Endothelial cell of umbilical vein (primary cell): ENCODE data around the gene TSPAN5. TPM values are rescaled to one million over a fixed set of nuclear protein-coding genes. Genes with fewer than 3 reads are reported as not detected.

ENCODE experiments used
- BruUV-seq: library from RNA; stranded (reverse); fragments of 400-500 nt; replicated peaks from 2 replicates; lab custom pipeline; 2021; lab: Mats Ljungman, UMichigan
- CTCF ChIA-PET: fragments of 300-600, 350-600 bp; sonication (Branson Sonifier 250); formaldehyde crosslinking; loops from one replicate; lab custom pipeline; 2021; ENCODE audit warnings: antibody characterized with exemption, inconsistent platforms; lab: Charles Lee
- POLR2A ChIA-PET: fragments of 300-600, 350-600 bp; sonication (Branson Sonifier 250); formaldehyde crosslinking; loops from one replicate; lab custom pipeline; 2021; ENCODE audit warnings: antibody characterized with exemption, inconsistent platforms; lab: Charles Lee
- DNase-seq: peaks from one replicate; pipeline ENCODE4 v3.0.0-alpha.2; 2011; ENCODE audit warnings: low read depth, low spot score
- FAIRE-seq: peaks from 2 replicates; lab custom pipeline; 2011; peaks lifted over from hg19 to GRCh38; lab: Jason Lieb, UNC
- H2AFZ ChIP-seq: 2 replicates; pipeline ENCODE4 v1.6.0; 2012; ENCODE audit warnings: low read depth, low read length, control low read depth, inconsistent platforms
- H3K27ac ChIP-seq: 2 replicates; pipeline ENCODE4 v1.5.1; 2011; ENCODE audit warnings: low read depth, mild to moderate bottlenecking, control low read depth, low read length, moderate library complexity; ENCODE audit not compliant: insufficient read depth
- H3K27me3 ChIP-seq, 2 experiments: 2 replicates each; pipeline versions ENCODE4 v1.6.0 to v1.6.1; 2011; ENCODE audit warnings: low read length in 2 of 2, mixed read lengths in 1 of 2; ENCODE audit not compliant: control insufficient read depth in 2 of 2, insufficient read depth in 2 of 2
- H3K36me3 ChIP-seq, 2 experiments: 2 replicates in 1 of 2; 3 replicates in 1 of 2; pipeline ENCODE4 v1.5.1; 2011; ENCODE audit warnings: low read length in 2 of 2, mild to moderate bottlenecking in 1 of 2, moderate library complexity in 1 of 2; ENCODE audit not compliant: control insufficient read depth in 2 of 2, insufficient read depth in 2 of 2; ENCODE audit errors: extremely low read depth in 1 of 2
- H3K4me1 ChIP-seq: 3 replicates; pipeline ENCODE4 v1.5.1; 2011; ENCODE audit warnings: mild to moderate bottlenecking, low read length; ENCODE audit not compliant: control insufficient read depth, insufficient read depth; ENCODE audit errors: extremely low read depth
- H3K4me2 ChIP-seq: 2 replicates; pipeline ENCODE4 v1.6.1; 2011; ENCODE audit warnings: low read length, control low read depth, mixed read lengths; ENCODE audit not compliant: insufficient read depth
- H3K4me3 ChIP-seq, 3 experiments: fragments of 200-600 bp in 1 of 3; sonication (generic), shearing (Covaris generic) in 1 of 3; replicated peaks in 1 of 3; 2 replicates each; pipeline ENCODE4 v1.5.1; 2011 to 2016; ENCODE audit warnings: control low read depth in 3 of 3, low read length in 3 of 3, mild to moderate bottlenecking in 2 of 3, inconsistent platforms in 1 of 3, low read depth in 1 of 3, moderate library complexity in 1 of 3; ENCODE audit not compliant: insufficient read depth in 1 of 3
- H3K79me2 ChIP-seq: 2 replicates; pipeline ENCODE4 v1.6.0; 2012; ENCODE audit warnings: low read length, inconsistent platforms; ENCODE audit not compliant: control insufficient read depth, insufficient read depth
- H3K9ac ChIP-seq: replicated peaks from 2 replicates; pipeline ENCODE3; 2011; ENCODE audit warnings: low read length, control low read depth; ENCODE audit not compliant: insufficient read depth; ENCODE audit errors: extremely low read depth
- H3K9me1 ChIP-seq: replicated peaks from 3 replicates; pipeline ENCODE4 v1.6.0; 2011; ENCODE audit warnings: mild to moderate bottlenecking, low read length; ENCODE audit not compliant: control insufficient read depth, insufficient read depth; ENCODE audit errors: extremely low read depth
- H3K9me3 ChIP-seq: replicated peaks from 2 replicates; pipeline ENCODE4 v1.5.1; 2012; ENCODE audit warnings: low read length, inconsistent platforms; ENCODE audit not compliant: control insufficient read depth, insufficient read depth
- H4K20me1 ChIP-seq: replicated peaks from 2 replicates; pipeline ENCODE3; 2011; ENCODE audit warnings: mild to moderate bottlenecking, low read length; ENCODE audit not compliant: control insufficient read depth, insufficient read depth; ENCODE audit errors: extremely low read depth
- CTCF ChIP-seq, 2 donors: IDR thresholded peaks; 1 replicate in 1 of 2; 2 replicates in 1 of 2; pipeline ENCODE4 v1.5.1; 2011; ENCODE audit warnings: low read length in 2 of 2, mild to moderate bottlenecking in 2 of 2, moderate library complexity in 2 of 2, control low read depth in 1 of 2, inconsistent platforms in 1 of 2, low read depth in 1 of 2; ENCODE audit not compliant: insufficient read depth in 1 of 2; ENCODE audit errors: extremely low read depth in 1 of 2
- EZH2 ChIP-seq: IDR thresholded peaks from 2 replicates; pipeline ENCODE4 v1.6.1; 2012; ENCODE audit warnings: borderline replicate concordance, low read depth, mild to moderate bottlenecking, moderate library complexity, low read length, inconsistent platforms; ENCODE audit not compliant: severe bottlenecking
- FOS ChIP-seq: IDR thresholded peaks from 2 replicates; pipeline ENCODE4 v1.6.1; 2011; ENCODE audit warnings: mild to moderate bottlenecking, low read length, moderate library complexity, borderline replicate concordance; ENCODE audit not compliant: insufficient read depth
- GATA2 ChIP-seq: IDR thresholded peaks from 2 replicates; pipeline ENCODE4 v1.7.0; 2011; ENCODE audit warnings: low read depth, mild to moderate bottlenecking, moderate library complexity, mixed read lengths, low read length; ENCODE audit not compliant: insufficient read length, insufficient read depth
- JUN ChIP-seq: IDR thresholded peaks from 2 replicates; pipeline ENCODE4 v1.6.1; 2011; ENCODE audit warnings: borderline replicate concordance, low read depth; ENCODE audit not compliant: insufficient read length, insufficient read depth
- MAX ChIP-seq: IDR thresholded peaks from 2 replicates; pipeline ENCODE4 v1.6.1; 2011; ENCODE audit not compliant: insufficient read depth, insufficient read length
- MYC ChIP-seq: IDR thresholded peaks from one replicate; pipeline ENCODE4 v1.6.1; 2011; ENCODE audit warnings: mild to moderate bottlenecking, low read depth, low read length
- POLR2A ChIP-seq: IDR thresholded peaks from 2 replicates; pipeline ENCODE4 v1.6.1; 2012; ENCODE audit warnings: low read depth, mild to moderate bottlenecking, control low read depth, low read length
- POLR2AphosphoS5 ChIP-seq: IDR thresholded peaks from 2 replicates; pipeline ENCODE4 v1.6.1; 2012; ENCODE audit warnings: low read depth, mild to moderate bottlenecking, control low read depth, low read length, moderate library complexity; ENCODE audit not compliant: insufficient read depth
- dilution Hi-C: fragments of 300-500 bp; cut with MboI; formaldehyde crosslinking; loops from one replicate; pipeline ENCODE4 v1.15.0; 2019; ENCODE audit warnings: low sequenced_read_pairs; ENCODE audit not compliant: extremely low pct_ligation_motif_present
- intact Hi-C: fragments of 100-400 bp; cut with micrococcal nuclease; formaldehyde crosslinking; loops from one replicate; pipeline ENCODE4 v1.10.0; 2022
- polyA plus RNA-seq, 4 experiments: library from polyadenylated mRNA; depleted of rRNA in 3 of 4; stranded (reverse) in 3 of 4; unstranded in 1 of 4; fragments of >200 nt; gene quantifications; 2 replicates each; pipeline versions ENCODE4 v1.2.1 to v1.2.3, GENCODE V29; 2011 to 2012; ENCODE audit warnings: missing spikeins in 1 of 4
- total RNA-seq: library from RNA; stranded (reverse); gene quantifications from 2 replicates; pipeline ENCODE4 v1.2.3, GENCODE V29; 2021

Gene TSPAN5
- total and polyA plus RNA-seq, 2 donors (not counting 3 experiments of a cell fraction or from before 2014, with no cell fraction given) = 45.1 to 50.2 TPM

- intact Hi-C loops = no loop called here
- H3K9ac ChIP-seq = no peak overlapping the region
- FAIRE-seq (no peak), DNase-seq (no peak)
- no peaks in the 10 kb centered on the region for H3K27me3 ChIP-seq
- POLR2A ChIA-PET = no interaction called here
- H3K9me3 ChIP-seq = no peaks in the 10 kb centered on the region
- no peaks in the 10 kb centered on the region for H3K36me3 ChIP-seq
- H2AFZ ChIP-seq = no peak overlapping the region
- H3K9me1 ChIP-seq = no peaks in the 10 kb centered on the region
- BruUV-seq = no TSS peak
- peaks cover 81% of the 10 kb centered on the region for H3K79me2 ChIP-seq
- H3K4me2 ChIP-seq = no peak overlapping the region
- H3K4me1 ChIP-seq = peaks cover 8% of the 10 kb centered on the region
- CTCF ChIA-PET = no interaction called here
- H4K20me1 ChIP-seq = no peaks in the 10 kb centered on the region
- H3K27ac ChIP-seq = no peak overlapping the region
- dilution Hi-C loops = no loop called here
- H3K4me3 ChIP-seq = no peak overlapping the region
- TF ChIP-seq MYC = no peak
- TF ChIP-seq MAX = no peak
- TF ChIP-seq CTCF (IDR thresholded peaks at IDR 0.05; ENCODE audit: extremely low read depth in 1 of 2, insufficient read depth in 1 of 2, low read depth in 1 of 2, low read length in 2 of 2) = no peak
- no peak for TF ChIP-seq JUN
- no peak for TF ChIP-seq FOS
- no peak for TF ChIP-seq POLR2AphosphoS5
- TF ChIP-seq EZH2 = no peak
- TF ChIP-seq GATA2 = no peak
- TF ChIP-seq POLR2A = no peak
These were observed 43.7 kb downstream of the TSPAN5 start for GRCh38 chr4:98614662-98615061.
